Stimulated activated CD8-positive, alpha-beta memory T cell treated with anti-CD3 and anti-CD28 coated beads, Interleukin-12 subunit alpha, Interleukin-12 subunit beta, amount 100 ng/mL, for 24 hours (primary cell): Measurements from ENCODE around the gene SORBS2.
"Not testable (repeated sequence)": the region's sequence is repeated elsewhere in the genome, so short reads cannot be mapped to it uniquely, and the experiment has no call there.

Source experiments
- DNase-seq: peaks from one replicate; pipeline ENCODE4 v3.0.0-alpha.2; 2020; ENCODE audit errors: extremely low read depth

Gene SORBS2

GRCh38 chr4:185587030-185587426 is 225.0 kb downstream of the SORBS2 start:
- DNase-seq: no peak

DNA sequence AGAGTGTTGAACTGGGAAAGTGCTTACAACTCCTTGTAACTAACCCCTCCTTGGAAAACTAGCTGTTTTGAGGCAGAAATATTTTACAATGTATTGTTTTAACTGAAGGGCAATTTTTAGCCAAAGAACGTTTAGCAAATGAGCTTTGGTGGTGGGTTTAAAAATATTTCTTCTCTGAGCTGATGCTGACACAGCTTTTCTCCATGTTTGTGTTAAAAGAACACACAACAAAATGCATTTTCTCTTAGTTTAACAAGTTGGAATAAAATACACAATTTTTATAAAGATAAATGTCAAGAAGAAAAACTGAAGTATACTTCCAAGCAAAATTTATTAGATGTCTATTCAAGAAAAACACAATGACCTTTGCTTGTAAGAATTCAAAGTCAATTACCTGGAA is 226.8 kb downstream of the SORBS2 start:
- no peak for DNase-seq

DNA sequence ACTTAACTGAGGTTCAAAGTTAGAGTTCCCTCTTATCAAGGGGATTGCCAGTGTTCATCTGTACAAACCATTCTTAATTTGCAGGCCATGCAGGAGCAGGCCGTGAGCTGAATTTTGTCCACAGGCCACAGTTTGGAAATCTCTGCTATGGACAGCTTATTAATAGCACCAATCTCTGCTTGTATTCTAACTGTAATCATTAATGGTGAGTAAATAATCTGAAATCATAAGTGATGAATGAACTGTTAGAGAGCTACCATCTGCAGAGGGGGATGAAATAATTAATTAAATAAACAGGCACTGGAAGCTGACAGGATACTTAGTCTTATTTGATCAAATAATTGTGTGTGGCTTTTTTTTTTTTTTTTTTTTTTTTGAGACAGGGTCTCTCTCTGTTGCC is 228.2 kb downstream of the SORBS2 start:
- no peak for DNase-seq

DNA sequence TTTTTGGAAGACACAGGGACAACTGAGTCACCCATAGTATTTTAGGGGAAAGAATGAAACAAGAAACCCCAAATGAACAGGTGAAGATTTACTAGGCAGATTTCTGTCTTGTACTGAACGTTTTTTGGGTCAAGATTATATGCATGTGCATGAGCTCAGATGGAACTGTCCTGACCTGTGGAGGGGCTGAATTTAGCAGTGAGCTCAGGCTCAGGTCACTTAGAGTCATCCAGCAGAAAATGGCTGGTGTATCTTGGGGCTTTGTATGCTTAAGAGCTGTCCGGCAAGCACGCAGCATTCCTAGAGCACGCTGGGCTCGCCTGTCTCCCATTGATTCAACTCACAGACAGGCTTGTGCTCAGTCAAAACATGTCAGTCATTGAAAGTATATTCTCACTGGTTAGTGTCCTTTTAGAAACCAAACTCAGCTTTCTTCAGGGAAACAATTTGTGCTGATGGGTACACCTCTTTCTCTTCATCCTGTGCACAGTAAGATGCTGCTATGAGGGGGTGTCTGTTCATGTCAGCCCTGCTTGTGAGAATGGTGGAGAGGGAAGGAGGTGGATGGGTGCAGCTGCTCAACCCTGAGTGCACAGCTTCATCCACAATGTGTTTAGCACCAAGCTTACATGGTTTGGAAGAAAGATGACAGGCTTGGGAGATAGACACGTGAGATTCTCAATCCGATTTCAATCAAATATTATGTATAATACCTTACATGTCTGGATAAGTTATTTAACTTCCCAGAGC is 229.2 kb downstream of the SORBS2 start:
- no peak for DNase-seq

- DNase-seq: no peak
These were observed 231.3 kb downstream of the SORBS2 start for GRCh38 chr4:185580699-185581098.

DNA sequence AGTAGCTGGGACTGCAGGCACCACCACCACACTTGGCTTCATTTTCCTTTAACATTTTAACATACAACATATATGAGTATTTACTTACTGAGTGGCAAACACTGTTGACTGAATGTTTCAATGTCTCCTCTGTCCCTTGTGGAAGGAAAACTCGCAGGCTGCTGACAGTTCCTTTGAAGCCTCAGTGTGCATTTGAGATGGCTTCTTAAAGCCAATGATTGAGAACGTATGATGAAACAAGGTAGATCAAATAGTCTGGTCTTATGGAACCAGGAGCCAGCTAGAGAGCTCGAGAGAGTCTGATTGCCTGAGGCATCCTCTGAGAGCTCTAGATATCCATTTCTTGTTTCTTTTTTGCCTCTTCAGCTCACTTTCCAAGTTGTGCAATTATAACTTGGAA is 233.7 kb downstream of the SORBS2 start:
- no peak for DNase-seq

DNA sequence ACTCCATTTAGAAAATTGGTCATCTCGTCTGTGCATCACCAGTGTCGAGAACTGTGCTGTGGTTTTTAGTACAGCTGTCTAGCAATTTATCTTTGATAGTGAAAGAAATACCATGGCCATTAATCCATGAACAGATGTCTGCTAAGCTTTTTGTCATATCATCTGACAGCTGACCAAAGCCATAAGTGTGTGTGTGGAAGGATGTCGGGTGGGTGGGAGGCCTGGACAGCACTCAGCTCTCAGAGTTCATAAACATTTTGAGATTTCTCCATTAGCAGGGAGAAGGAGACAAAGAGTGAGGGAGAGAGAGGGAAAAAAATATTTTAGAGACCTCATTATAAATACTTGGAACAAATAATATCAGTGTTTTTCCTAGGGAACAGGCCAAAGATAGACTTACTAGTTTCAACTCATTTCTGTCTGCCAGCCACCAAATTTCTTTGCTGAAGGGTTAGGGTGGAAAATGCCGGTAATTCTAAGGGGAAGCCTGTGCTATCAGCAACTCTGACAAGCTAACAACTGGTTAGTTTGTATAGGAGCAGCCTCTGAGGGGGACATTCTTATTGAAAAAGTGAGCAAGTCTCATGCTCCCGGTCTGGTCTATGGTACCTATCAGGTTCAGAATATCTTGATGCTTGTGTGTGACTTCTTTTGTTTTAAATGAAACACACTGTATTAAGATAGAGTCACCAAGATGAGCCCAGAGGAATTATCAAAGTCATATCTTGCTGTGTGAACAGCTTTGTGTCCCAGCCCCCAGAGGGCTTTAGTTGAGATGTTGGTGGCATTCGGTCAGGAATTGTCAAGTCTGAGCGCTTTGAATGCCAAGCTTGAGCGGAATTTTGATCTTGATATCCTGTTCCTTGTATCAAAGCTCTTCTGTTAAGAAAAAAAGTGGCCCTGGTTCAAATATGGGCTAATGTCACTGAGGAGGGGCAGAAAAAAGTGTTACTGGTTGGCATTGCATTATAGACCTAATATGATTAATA is 234.7 kb downstream of the SORBS2 start:
- DNase-seq: no peak

DNA sequence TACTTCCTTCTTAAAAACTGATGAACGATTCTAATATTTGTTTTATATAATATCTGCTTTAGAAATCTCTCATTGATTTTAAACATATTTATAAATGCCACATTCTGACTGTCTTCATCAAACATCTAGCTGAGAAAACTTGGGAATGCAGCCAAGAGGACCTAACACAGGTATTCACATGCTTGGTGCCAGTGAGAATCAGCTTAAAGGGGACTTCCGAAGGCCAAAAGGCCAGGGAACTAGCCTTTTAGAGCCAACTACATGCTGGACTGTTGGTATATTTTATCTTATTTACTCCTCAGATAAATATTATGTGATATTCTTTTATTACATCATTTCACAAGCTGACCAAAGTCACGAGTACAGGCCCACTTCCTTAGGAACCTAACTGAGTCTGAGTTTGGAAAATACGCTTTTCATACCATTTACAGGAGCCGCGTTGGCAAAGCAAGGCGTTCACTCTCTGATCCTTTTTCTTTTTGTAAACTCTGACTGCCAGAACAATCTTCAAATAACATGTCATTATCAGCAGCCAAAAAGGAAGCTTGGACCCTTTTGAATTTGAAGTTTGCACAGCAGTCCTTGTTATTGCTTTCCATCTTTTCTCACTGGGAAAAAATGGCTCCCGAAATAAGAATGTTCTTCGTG is 235.6 kb downstream of the SORBS2 start:
- no peak for DNase-seq

GRCh38 chr4:185573651-185574199 is 238.3 kb downstream of the SORBS2 start:
- no peak for DNase-seq

DNA sequence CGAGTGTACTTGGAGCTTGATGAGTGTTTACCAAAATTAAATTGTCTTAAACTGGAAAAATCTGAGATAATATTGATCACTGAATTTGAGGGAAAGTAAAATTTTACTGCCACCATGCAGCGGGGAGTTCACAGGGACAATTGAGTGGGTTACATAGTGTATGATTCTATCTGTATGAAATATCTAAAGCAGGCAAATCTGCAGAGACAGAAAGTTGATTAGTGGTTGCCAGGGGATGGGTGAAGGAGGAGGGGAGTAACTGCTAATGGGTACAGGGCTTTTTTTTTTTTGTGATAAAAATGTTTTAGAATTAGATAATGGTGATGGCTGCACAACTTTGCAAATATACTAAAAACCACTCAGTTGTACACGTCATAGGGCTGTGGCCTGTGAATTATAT is 241.3 kb downstream of the SORBS2 start:
- DNase-seq: no peak

GRCh38 chr4:185567381-185568376 is 244.3 kb downstream of the SORBS2 start:
- no peak for DNase-seq

- no peak for DNase-seq
These were observed 245.0 kb downstream of the SORBS2 start for GRCh38 chr4:185566972-185567371.

DNA sequence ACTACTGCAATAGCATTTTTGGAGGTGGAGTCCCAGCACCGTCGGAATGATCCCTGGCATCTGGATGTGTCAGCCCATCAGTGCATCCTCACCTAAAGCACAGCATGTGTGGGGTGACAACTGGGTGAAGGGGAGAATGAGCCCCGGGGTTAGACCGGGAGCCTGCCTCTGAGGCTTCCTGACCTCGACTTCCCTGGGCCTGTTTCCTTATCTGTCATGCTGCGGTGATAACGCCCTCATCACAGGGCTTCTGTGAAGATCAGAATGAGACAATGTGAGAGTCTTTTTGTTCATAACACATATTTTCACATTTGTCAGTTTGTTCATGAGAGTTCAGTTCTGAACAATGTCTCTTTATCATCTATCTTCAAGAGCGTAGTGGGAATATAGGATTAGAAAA is 245.6 kb downstream of the SORBS2 start:
- DNase-seq: no peak

- no peak for DNase-seq
These were observed 246.3 kb downstream of the SORBS2 start for GRCh38 chr4:185565696-185566095.

DNA sequence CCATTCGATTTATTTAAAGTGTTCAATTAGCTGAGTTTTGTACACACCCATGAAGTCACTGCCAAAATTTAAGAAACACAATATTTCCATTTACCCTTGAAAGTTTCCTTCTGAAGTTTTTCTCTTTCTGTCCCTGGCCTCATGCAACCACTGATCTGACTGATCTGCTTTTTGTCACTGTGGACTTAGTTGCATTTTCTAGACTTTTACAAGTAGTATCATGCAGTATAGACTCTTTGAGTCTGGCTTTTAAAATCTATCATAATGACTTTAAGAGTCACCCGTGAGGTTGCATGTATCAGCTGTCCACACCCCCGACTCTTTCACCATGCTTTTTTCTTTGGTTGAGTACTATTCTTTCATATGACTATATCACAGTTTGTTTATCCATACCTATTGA is 247.6 kb downstream of the SORBS2 start:
- no peak for DNase-seq

- DNase-seq: no peak
These were observed 249.5 kb downstream of the SORBS2 start for GRCh38 chr4:185562531-185562930.

DNA sequence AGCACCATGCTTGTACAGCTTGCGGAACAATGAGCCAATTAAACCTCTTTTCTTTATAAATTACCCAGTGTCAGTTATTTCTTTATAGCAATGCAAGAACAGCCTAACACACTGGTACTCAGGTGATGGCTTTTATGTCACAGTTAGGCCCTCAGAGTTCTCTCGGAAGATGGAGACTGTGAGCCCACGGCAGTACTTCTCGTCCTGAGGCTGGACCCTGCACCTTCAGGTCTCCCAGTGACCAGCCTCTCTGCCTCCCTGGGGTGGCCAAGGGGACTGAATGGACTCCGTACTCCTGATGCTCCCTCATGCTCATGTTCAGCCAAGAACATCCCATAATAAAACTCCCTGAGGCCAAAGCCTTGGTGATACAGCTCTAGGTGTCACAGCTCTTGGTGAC is 251.7 kb downstream of the SORBS2 start:
- DNase-seq: no peak

- DNase-seq: no peak
These were observed 252.1 kb downstream of the SORBS2 start for GRCh38 chr4:185559915-185560281.

DNA sequence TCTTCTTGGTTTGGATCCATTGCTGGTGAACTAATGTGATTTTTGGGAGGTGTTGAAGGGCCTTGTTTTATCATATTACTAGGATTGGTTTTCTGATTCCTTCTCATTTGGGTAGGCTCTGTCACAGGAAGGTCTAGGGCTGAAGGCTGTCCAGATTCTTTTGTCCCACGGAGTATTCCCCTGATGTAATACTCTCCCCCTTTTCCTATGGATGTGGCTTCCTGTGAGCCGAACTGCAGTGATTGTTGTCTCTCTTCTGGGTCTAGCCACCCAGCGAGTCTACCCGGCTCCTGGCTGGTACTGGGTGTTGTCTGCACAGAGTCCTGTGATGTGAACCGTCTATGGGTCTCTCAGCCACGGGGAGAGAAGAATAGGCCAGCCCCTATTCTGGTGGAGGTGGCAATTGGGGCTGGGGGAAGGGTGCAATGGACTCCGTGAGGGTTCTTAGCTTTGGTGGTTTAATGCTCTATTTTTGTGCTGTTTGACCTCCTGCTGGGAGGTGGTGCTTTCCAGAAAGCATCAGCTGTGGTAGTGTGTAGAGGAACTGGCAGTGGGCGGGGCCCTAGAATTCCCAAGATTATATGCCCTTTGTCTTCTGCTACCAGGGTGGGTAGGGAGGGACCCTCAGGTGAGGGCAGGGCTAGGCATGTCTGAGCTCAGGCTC is 252.6 kb downstream of the SORBS2 start:
- not testable (repeated sequence) for DNase-seq

DNA sequence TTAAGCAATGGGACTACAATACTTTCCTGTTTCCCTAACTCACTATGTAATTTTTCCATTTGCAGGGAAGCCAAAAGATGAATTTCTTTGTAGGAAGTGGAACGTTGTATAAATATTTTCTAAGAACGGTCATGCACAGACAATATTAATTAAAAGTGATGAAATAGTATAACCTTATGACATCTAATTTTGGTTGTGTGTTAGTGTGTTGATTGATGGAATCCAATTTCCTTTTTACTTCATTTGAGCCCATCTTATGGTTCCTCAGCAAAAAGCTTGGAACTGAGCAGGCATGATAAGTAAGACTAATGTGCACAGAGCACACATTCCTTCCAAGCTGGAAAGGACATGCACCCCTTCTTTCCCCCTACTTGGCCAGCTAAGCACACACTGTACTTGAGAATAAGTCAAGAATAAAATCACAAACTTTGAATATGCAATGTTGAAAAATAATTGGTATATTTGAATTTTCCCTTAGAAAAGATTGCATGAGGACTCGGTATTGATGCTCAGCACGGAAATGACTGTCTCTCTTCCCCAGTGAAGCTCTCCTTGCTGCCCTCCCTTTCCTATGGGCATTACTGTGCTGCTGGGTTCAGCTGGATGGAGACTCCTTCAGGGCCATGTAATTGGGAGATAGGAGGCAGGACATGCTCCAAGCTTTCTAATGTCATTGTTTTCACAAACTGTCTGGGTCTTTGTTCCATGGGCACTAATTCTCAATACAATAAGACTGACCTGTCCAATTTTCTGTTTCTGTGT is 257.4 kb downstream of the SORBS2 start:
- DNase-seq: no peak
